ENCODE measurements around the gene SLU7.

SLU7 gene

GRCh38 chr5:160369990-160370712 lies 48.7 kb downstream of the SLU7 start, which contains the start of gene C1QTNF2:
Gene C1QTNF2 (minus strand): TSS chr5:160370626. CDS start chr5:160355011, 15,615 bp downstream.
- Histone ChIP-seq H3K79me1 (ENCODE audit: low read depth, low read length) (no peaks in the 10 kb centered on the region), H3K23ac (ENCODE audit: low read depth, low read length, poor library complexity) (no peak within 1 kb of the TSS), H4K8ac (ENCODE audit: low read depth, low read length) (no peak within 1 kb of the TSS), H2AFZ (ENCODE audit: low read length) (peak within 1 kb of the TSS; percentile 89), H4K91ac (ENCODE audit: low read depth, low read length, poor library complexity) (no peak within 1 kb of the TSS), H3K4me1 (ENCODE audit: control insufficient read depth in 2 of 2, insufficient read depth in 1 of 2, low read depth in 1 of 2, low read length in 2 of 2) (peaks cover 0 to 3% of the 10 kb centered on the region in 2 donors), H2AK5ac (ENCODE audit: low read depth, low read length) (no peak within 1 kb of the TSS), H3K4me2 (ENCODE audit: insufficient read depth, low read length, poor library complexity, severe bottlenecking) (peak within 1 kb of the TSS; percentile 72), H3K27me3 (ENCODE audit: control insufficient read depth in 3 of 3, insufficient read depth in 3 of 3, low read depth in 1 of 3, low read length in 3 of 3) (peaks cover 0 to 25% (median 7%) of the 10 kb centered on the region in 3 experiments), H3K18ac (ENCODE audit: low read length) (peak within 1 kb of the TSS; percentile 76), H2BK15ac (ENCODE audit: low read length) (no peak within 1 kb of the TSS), H2BK120ac (ENCODE audit: low read depth, low read length) (no peak within 1 kb of the TSS), H3K9ac (ENCODE audit: low read depth, low read length, poor library complexity) (no peak within 1 kb of the TSS), H3K4ac (ENCODE audit: low read length) (no peak within 1 kb of the TSS), H2BK12ac (ENCODE audit: low read length) (no peak within 1 kb of the TSS), H2BK5ac (ENCODE audit: low read length) (no peak within 1 kb of the TSS), H3K14ac (ENCODE audit: low read length) (no peak within 1 kb of the TSS), H3K9me3 (replicated peaks in 1 of 2; ENCODE audit: control insufficient read depth in 2 of 2, insufficient read depth in 1 of 2, low read depth in 1 of 2, low read length in 2 of 2) (no peaks in the 10 kb centered on the region), H3K27ac (replicated peaks; ENCODE audit: low read length) (no peak within 1 kb of the TSS), H3K36me3 (replicated peaks in 1 of 2; ENCODE audit: control insufficient read depth in 2 of 2, insufficient read depth in 2 of 2, low read length in 2 of 2) (no peaks in the 10 kb centered on the region), H3K4me3 (ENCODE audit: low read length in 2 of 2) (peak within 1 kb of the TSS; percentile 33 to 82)
- DNase-seq (ENCODE audit: low spot score) = peak; percentile 29
- WGBS, 2 donors (ENCODE audit: extremely low coverage in 2 of 2, insufficient read length in 2 of 2, insufficient replicate concordance in 1 of 2) = no CpG with 5 or more reads among the region's 45 CpGs

- H2AFZ ChIP-seq (ENCODE audit: low read length) = no peak overlapping the region
- no peak overlapping the region for H3K4me3 ChIP-seq (ENCODE audit: low read length in 2 of 2)
- H3K18ac ChIP-seq (ENCODE audit: low read length) = no peak overlapping the region
- peaks cover 0 to 25% (median 7%) of the 10 kb centered on the region in 3 experiments for H3K27me3 ChIP-seq (ENCODE audit: control insufficient read depth in 3 of 3, insufficient read depth in 3 of 3, low read depth in 1 of 3, low read length in 3 of 3)
- H3K4me2 ChIP-seq (ENCODE audit: insufficient read depth, low read length, poor library complexity, severe bottlenecking) = no peak overlapping the region
- no peak overlapping the region for H2AK5ac ChIP-seq (ENCODE audit: low read depth, low read length)
- no peak overlapping the region for H3K4ac ChIP-seq (ENCODE audit: low read length)
- no peak overlapping the region for H2BK15ac ChIP-seq (ENCODE audit: low read length)
- H2BK5ac ChIP-seq (ENCODE audit: low read length) = no peak overlapping the region
- H4K91ac ChIP-seq (ENCODE audit: low read depth, low read length, poor library complexity) = no peak overlapping the region
- no peak overlapping the region for H2BK12ac ChIP-seq (ENCODE audit: low read length)
- no peak for DNase-seq (ENCODE audit: low spot score)
- no peaks in the 10 kb centered on the region for H3K79me1 ChIP-seq (ENCODE audit: low read depth, low read length)
- WGBS, 2 donors (ENCODE audit: extremely low coverage in 2 of 2, insufficient read length in 2 of 2, insufficient replicate concordance in 1 of 2) = no CpG with 5 or more reads among the region's 3 CpGs
- no peak overlapping the region for H3K9ac ChIP-seq (ENCODE audit: low read depth, low read length, poor library complexity)
- H3K4me1 ChIP-seq (ENCODE audit: control insufficient read depth in 2 of 2, insufficient read depth in 1 of 2, low read depth in 1 of 2, low read length in 2 of 2) = peaks cover 10% of the 10 kb centered on the region in 2 donors
- H3K9me3 ChIP-seq (replicated peaks in 1 of 2; ENCODE audit: control insufficient read depth in 2 of 2, insufficient read depth in 1 of 2, low read depth in 1 of 2, low read length in 2 of 2) = no peaks in the 10 kb centered on the region
- H4K8ac ChIP-seq (ENCODE audit: low read depth, low read length) = no peak overlapping the region
- H3K23ac ChIP-seq (ENCODE audit: low read depth, low read length, poor library complexity) = no peak overlapping the region
- H2BK120ac ChIP-seq (ENCODE audit: low read depth, low read length) = no peak overlapping the region
- H3K36me3 ChIP-seq (replicated peaks in 1 of 2; ENCODE audit: control insufficient read depth in 2 of 2, insufficient read depth in 2 of 2, low read length in 2 of 2) = no peaks in the 10 kb centered on the region
- no peak overlapping the region for H3K14ac ChIP-seq (ENCODE audit: low read length)
- no peak overlapping the region for H3K27ac ChIP-seq (replicated peaks; ENCODE audit: low read length)
Observed at GRCh38 chr5:160367885-160368284, 51.0 kb downstream of the SLU7 start.

GRCh38 chr5:160367261-160367660 lies 51.6 kb downstream of the SLU7 start:
- peaks cover 0 to 25% (median 7%) of the 10 kb centered on the region in 3 experiments for H3K27me3 ChIP-seq (ENCODE audit: control insufficient read depth in 3 of 3, insufficient read depth in 3 of 3, low read depth in 1 of 3, low read length in 3 of 3)
- no peak overlapping the region for H3K27ac ChIP-seq (replicated peaks; ENCODE audit: low read length)
- H2BK120ac ChIP-seq (ENCODE audit: low read depth, low read length) = no peak overlapping the region
- H3K79me1 ChIP-seq (ENCODE audit: low read depth, low read length) = no peaks in the 10 kb centered on the region
- no peak overlapping the region for H3K14ac ChIP-seq (ENCODE audit: low read length)
- no peaks in the 10 kb centered on the region for H3K36me3 ChIP-seq (replicated peaks in 1 of 2; ENCODE audit: control insufficient read depth in 2 of 2, insufficient read depth in 2 of 2, low read length in 2 of 2)
- no peak for DNase-seq (ENCODE audit: low spot score)
- no peak overlapping the region for H2AFZ ChIP-seq (ENCODE audit: low read length)
- H2BK15ac ChIP-seq (ENCODE audit: low read length) = no peak overlapping the region
- H4K8ac ChIP-seq (ENCODE audit: low read depth, low read length) = no peak overlapping the region
- peaks cover 10 to 11% of the 10 kb centered on the region in 2 donors for H3K4me1 ChIP-seq (ENCODE audit: control insufficient read depth in 2 of 2, insufficient read depth in 1 of 2, low read depth in 1 of 2, low read length in 2 of 2)
- H3K4me2 ChIP-seq (ENCODE audit: insufficient read depth, low read length, poor library complexity, severe bottlenecking) = no peak overlapping the region
- H4K91ac ChIP-seq (ENCODE audit: low read depth, low read length, poor library complexity) = no peak overlapping the region
- no peaks in the 10 kb centered on the region for H3K9me3 ChIP-seq (replicated peaks in 1 of 2; ENCODE audit: control insufficient read depth in 2 of 2, insufficient read depth in 1 of 2, low read depth in 1 of 2, low read length in 2 of 2)
- H3K23ac ChIP-seq (ENCODE audit: low read depth, low read length, poor library complexity) = no peak overlapping the region
- no peak overlapping the region for H2BK5ac ChIP-seq (ENCODE audit: low read length)
- no peak overlapping the region for H3K4ac ChIP-seq (ENCODE audit: low read length)
- no peak overlapping the region for H3K18ac ChIP-seq (ENCODE audit: low read length)
- no CpG with 5 or more reads among the region's 2 CpGs for WGBS, 2 donors (ENCODE audit: extremely low coverage in 2 of 2, insufficient read length in 2 of 2, insufficient replicate concordance in 1 of 2)
- H2BK12ac ChIP-seq (ENCODE audit: low read length) = no peak overlapping the region
- H3K9ac ChIP-seq (ENCODE audit: low read depth, low read length, poor library complexity) = no peak overlapping the region
- H2AK5ac ChIP-seq (ENCODE audit: low read depth, low read length) = no peak overlapping the region
- H3K4me3 ChIP-seq (ENCODE audit: low read length in 2 of 2) = no peak overlapping the region

- no peaks in the 10 kb centered on the region for H3K9me3 ChIP-seq (replicated peaks in 1 of 2; ENCODE audit: control insufficient read depth in 2 of 2, insufficient read depth in 1 of 2, low read depth in 1 of 2, low read length in 2 of 2)
- peaks cover 0 to 18% (median 7%) of the 10 kb centered on the region in 3 experiments for H3K27me3 ChIP-seq (ENCODE audit: control insufficient read depth in 3 of 3, insufficient read depth in 3 of 3, low read depth in 1 of 3, low read length in 3 of 3)
- H3K23ac ChIP-seq (ENCODE audit: low read depth, low read length, poor library complexity) = no peak overlapping the region
- no peak overlapping the region for H4K91ac ChIP-seq (ENCODE audit: low read depth, low read length, poor library complexity)
- H3K79me1 ChIP-seq (ENCODE audit: low read depth, low read length) = no peaks in the 10 kb centered on the region
- no peak overlapping the region for H3K18ac ChIP-seq (ENCODE audit: low read length)
- no peak overlapping the region for H2AK5ac ChIP-seq (ENCODE audit: low read depth, low read length)
- H2BK5ac ChIP-seq (ENCODE audit: low read length) = no peak overlapping the region
- WGBS, 2 donors (ENCODE audit: extremely low coverage in 2 of 2, insufficient read length in 2 of 2, insufficient replicate concordance in 1 of 2) = no CpG with 5 or more reads among the region's 2 CpGs
- no peak overlapping the region for H3K4me2 ChIP-seq (ENCODE audit: insufficient read depth, low read length, poor library complexity, severe bottlenecking)
- H3K14ac ChIP-seq (ENCODE audit: low read length) = no peak overlapping the region
- H4K8ac ChIP-seq (ENCODE audit: low read depth, low read length) = no peak overlapping the region
- H3K4me3 ChIP-seq (ENCODE audit: low read length in 2 of 2) = no peak overlapping the region
- no peak for DNase-seq (ENCODE audit: low spot score)
- H3K27ac ChIP-seq (replicated peaks; ENCODE audit: low read length) = no peak overlapping the region
- H3K9ac ChIP-seq (ENCODE audit: low read depth, low read length, poor library complexity) = no peak overlapping the region
- no peaks in the 10 kb centered on the region for H3K36me3 ChIP-seq (replicated peaks in 1 of 2; ENCODE audit: control insufficient read depth in 2 of 2, insufficient read depth in 2 of 2, low read length in 2 of 2)
- no peak overlapping the region for H3K4ac ChIP-seq (ENCODE audit: low read length)
- H2AFZ ChIP-seq (ENCODE audit: low read length) = no peak overlapping the region
- no peak overlapping the region for H2BK120ac ChIP-seq (ENCODE audit: low read depth, low read length)
- H2BK15ac ChIP-seq (ENCODE audit: low read length) = no peak overlapping the region
- H2BK12ac ChIP-seq (ENCODE audit: low read length) = no peak overlapping the region
- H3K4me1 ChIP-seq (ENCODE audit: control insufficient read depth in 2 of 2, insufficient read depth in 1 of 2, low read depth in 1 of 2, low read length in 2 of 2) = peaks cover 10 to 11% of the 10 kb centered on the region in 2 donors
Observed at GRCh38 chr5:160366230-160366629, 52.7 kb downstream of the SLU7 start.
